Measurements from ENCODE around the gene CORO1C.

The CORO1C gene

GRCh38 chr12:108600702-108601007 lies 130.7 kb downstream of the CORO1C start:
- no peaks in the 10 kb centered on the region for H3K9me3 ChIP-seq (ENCODE audit: control insufficient read depth, low read length)
- no peak overlapping the region for H3K27ac ChIP-seq (ENCODE audit: insufficient read depth, low read depth, low read length, poor library complexity, severe bottlenecking)

GRCh38 chr12:108599948-108600701 lies 131.2 kb downstream of the CORO1C start:
- WGBS, 2 experiments, result 91 to 93% methylated on average over 10 of the region's 10 CpGs
- Histone ChIP-seq H3K4me1 (ENCODE audit: control insufficient read depth, insufficient read depth, low read length) (peaks cover 13% of the 10 kb centered on the region), H3K27ac (ENCODE audit: insufficient read depth, low read depth, low read length, poor library complexity, severe bottlenecking) (no peak overlapping the region), H3K9me3 (ENCODE audit: control insufficient read depth, low read length) (no peaks in the 10 kb centered on the region), H3K36me3 (ENCODE audit: control insufficient read depth, insufficient read depth, low read length) (no peaks in the 10 kb centered on the region), H3K4me3 (ENCODE audit: insufficient read depth, low read depth, low read length) (no peak overlapping the region), H3K27me3 (ENCODE audit: control insufficient read depth, insufficient read depth, low read length, poor library complexity, severe bottlenecking) (no peaks in the 10 kb centered on the region)

More at GRCh38 chr12:108600702-108601007, 130.7 kb downstream of the CORO1C start:
- no peaks in the 10 kb centered on the region for H3K27me3 ChIP-seq (ENCODE audit: control insufficient read depth, insufficient read depth, low read length, poor library complexity, severe bottlenecking)
- H3K4me3 ChIP-seq (ENCODE audit: insufficient read depth, low read depth, low read length), result no peak overlapping the region
- H3K4me1 ChIP-seq (ENCODE audit: control insufficient read depth, insufficient read depth, low read length), result peaks cover 13% of the 10 kb centered on the region
- WGBS, 2 experiments, result 63 to 66% methylated on average over 4 of the region's 4 CpGs
- no peaks in the 10 kb centered on the region for H3K36me3 ChIP-seq (ENCODE audit: control insufficient read depth, insufficient read depth, low read length)

- H3K4me3 ChIP-seq (ENCODE audit: insufficient read depth, low read depth, low read length), result no peak overlapping the region
- no peaks in the 10 kb centered on the region for H3K36me3 ChIP-seq (ENCODE audit: control insufficient read depth, insufficient read depth, low read length)
- H3K27me3 ChIP-seq (ENCODE audit: control insufficient read depth, insufficient read depth, low read length, poor library complexity, severe bottlenecking), result no peaks in the 10 kb centered on the region
- H3K27ac ChIP-seq (ENCODE audit: insufficient read depth, low read depth, low read length, poor library complexity, severe bottlenecking), result no peak overlapping the region
- H3K4me1 ChIP-seq (ENCODE audit: control insufficient read depth, insufficient read depth, low read length), result peaks cover 13% of the 10 kb centered on the region
- no peaks in the 10 kb centered on the region for H3K9me3 ChIP-seq (ENCODE audit: control insufficient read depth, low read length)
- 82 to 89% methylated on average over 6 of the region's 6 CpGs for WGBS, 2 experiments
These were observed 131.8 kb downstream of the CORO1C start for GRCh38 chr12:108599541-108599940.

DNA sequence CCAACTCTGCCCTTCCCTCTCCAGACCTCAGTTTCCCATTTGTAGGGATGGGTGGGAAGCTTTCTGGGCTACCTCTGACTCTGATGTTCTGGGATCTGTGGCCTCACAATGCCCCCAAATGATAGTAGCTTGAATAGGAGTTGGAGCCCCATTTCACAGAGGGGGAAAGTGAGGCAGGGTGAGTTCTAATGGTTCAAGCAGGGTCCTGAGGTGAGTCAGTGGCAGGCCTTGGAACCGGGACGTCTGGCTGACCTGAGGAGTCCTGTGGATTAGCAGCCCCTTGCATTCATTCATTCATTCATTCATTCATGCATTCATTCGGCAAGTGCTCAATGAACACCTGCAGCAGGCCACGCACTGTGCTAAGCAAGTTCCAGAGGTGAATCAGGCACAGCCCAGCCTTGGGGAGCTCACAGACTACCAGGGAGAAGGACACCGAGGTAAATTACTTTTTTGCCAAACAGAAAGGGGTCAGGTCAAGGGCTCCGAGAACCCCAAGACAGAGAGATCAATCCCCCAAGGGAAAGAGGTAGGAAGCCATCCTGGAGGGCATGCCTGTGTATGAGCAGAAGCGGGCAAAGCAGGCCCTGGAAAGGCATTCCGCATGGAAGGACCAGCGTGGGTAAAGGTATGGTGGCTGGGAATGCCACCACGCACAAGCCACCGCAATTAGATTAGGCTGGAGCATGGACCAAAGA lies 132.6 kb downstream of the CORO1C start:
- WGBS, 2 experiments, result 95 to 96% methylated on average over 11 of the region's 11 CpGs
- no peaks in the 10 kb centered on the region for H3K36me3 ChIP-seq (ENCODE audit: control insufficient read depth, insufficient read depth, low read length)
- no peaks in the 10 kb centered on the region for H3K27me3 ChIP-seq (ENCODE audit: control insufficient read depth, insufficient read depth, low read length, poor library complexity, severe bottlenecking)
- H3K4me1 ChIP-seq (ENCODE audit: control insufficient read depth, insufficient read depth, low read length), result peaks cover 17% of the 10 kb centered on the region
- no peak overlapping the region for H3K4me3 ChIP-seq (ENCODE audit: insufficient read depth, low read depth, low read length)
- no peak overlapping the region for H3K27ac ChIP-seq (ENCODE audit: insufficient read depth, low read depth, low read length, poor library complexity, severe bottlenecking)
- no peaks in the 10 kb centered on the region for H3K9me3 ChIP-seq (ENCODE audit: control insufficient read depth, low read length)

- H3K36me3 ChIP-seq (ENCODE audit: control insufficient read depth, insufficient read depth, low read length), result no peaks in the 10 kb centered on the region
- no peak within 1 kb of the TSS for H3K27ac ChIP-seq (ENCODE audit: insufficient read depth, low read depth, low read length, poor library complexity, severe bottlenecking)
- H3K9me3 ChIP-seq (ENCODE audit: control insufficient read depth, low read length), result no peaks in the 10 kb centered on the region
- H3K27me3 ChIP-seq (ENCODE audit: control insufficient read depth, insufficient read depth, low read length, poor library complexity, severe bottlenecking), result no peaks in the 10 kb centered on the region
- 61 to 73% methylated on average over 22 to 25 of the region's 27 CpGs for WGBS, 2 experiments
- H3K4me3 ChIP-seq (ENCODE audit: insufficient read depth, low read depth, low read length), result no peak within 1 kb of the TSS
- H3K4me1 ChIP-seq (ENCODE audit: control insufficient read depth, insufficient read depth, low read length), result peaks cover 20% of the 10 kb centered on the region
These were observed 133.5 kb downstream of the CORO1C start, which contains the start of gene TMEM119 for GRCh38 chr12:108597559-108598471. Gene TMEM119, minus strand, starts transcription at chr12:108598084. Its CDS starts 5,701 bp downstream, at chr12:108592383.

DNA sequence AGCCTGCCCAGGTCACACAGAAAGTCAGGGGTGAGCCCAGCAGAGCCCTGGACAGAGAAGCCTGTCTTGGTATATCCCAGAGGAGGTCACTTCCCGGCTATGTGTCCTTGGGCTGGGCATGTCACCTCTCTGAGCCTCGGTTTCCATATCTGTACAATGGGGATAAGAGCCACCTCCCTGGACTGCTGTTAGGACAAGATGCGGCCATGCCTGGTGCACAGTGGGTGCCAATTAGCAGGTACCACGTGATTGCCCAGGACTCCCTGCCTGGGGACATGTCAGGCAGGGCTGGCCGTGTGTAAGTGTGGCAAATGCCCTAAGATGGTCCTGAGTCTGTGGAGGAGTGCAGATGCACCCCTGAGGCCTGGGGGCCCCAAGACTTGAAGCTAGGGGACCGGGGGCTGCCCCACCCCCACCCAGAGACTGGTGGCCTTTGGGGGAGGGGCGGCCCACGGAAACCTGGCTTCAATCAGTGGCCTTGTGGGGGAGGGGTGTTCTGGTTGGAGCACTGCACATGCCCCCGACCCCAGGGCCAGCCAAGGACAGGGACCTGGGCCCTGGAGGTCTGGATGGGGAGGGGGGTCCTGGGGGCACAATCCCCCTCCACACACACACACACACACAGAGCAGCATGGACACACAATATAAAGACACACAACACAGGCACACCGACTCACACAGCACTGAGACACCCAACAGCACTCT lies 134.3 kb downstream of the CORO1C start:
- Histone ChIP-seq H3K4me1 (ENCODE audit: control insufficient read depth, insufficient read depth, low read length) (peaks cover 20% of the 10 kb centered on the region), H3K27me3 (ENCODE audit: control insufficient read depth, insufficient read depth, low read length, poor library complexity, severe bottlenecking) (no peaks in the 10 kb centered on the region), H3K9me3 (ENCODE audit: control insufficient read depth, low read length) (no peaks in the 10 kb centered on the region), H3K36me3 (ENCODE audit: control insufficient read depth, insufficient read depth, low read length) (no peaks in the 10 kb centered on the region), H3K27ac (ENCODE audit: insufficient read depth, low read depth, low read length, poor library complexity, severe bottlenecking) (no peak overlapping the region), H3K4me3 (ENCODE audit: insufficient read depth, low read depth, low read length) (no peak overlapping the region)
- 69 to 80% methylated on average over 10 of the region's 10 CpGs for WGBS, 2 experiments

- no peak overlapping the region for H3K4me3 ChIP-seq (ENCODE audit: insufficient read depth, low read depth, low read length)
- H3K27me3 ChIP-seq (ENCODE audit: control insufficient read depth, insufficient read depth, low read length, poor library complexity, severe bottlenecking), result no peaks in the 10 kb centered on the region
- H3K4me1 ChIP-seq (ENCODE audit: control insufficient read depth, insufficient read depth, low read length), result peaks cover 20% of the 10 kb centered on the region
- 85 to 87% methylated on average over 17 of the region's 17 CpGs for WGBS, 2 experiments
- no peak overlapping the region for H3K27ac ChIP-seq (ENCODE audit: insufficient read depth, low read depth, low read length, poor library complexity, severe bottlenecking)
- no peaks in the 10 kb centered on the region for H3K9me3 ChIP-seq (ENCODE audit: control insufficient read depth, low read length)
- H3K36me3 ChIP-seq (ENCODE audit: control insufficient read depth, insufficient read depth, low read length), result no peaks in the 10 kb centered on the region
These were observed 135.3 kb downstream of the CORO1C start for GRCh38 chr12:108595711-108596647.

Data from ectodermal cell (in vitro differentiated cells).